T-cell (primary cell): ENCODE data around the gene RALY. TPM values are rescaled to one million over a fixed set of nuclear protein-coding genes. Genes with fewer than 3 reads are reported as not detected.

Source experiments
- ATAC-seq, 4 experiments: fragments of 200-7000 bp in 3 of 4; fragments of 150-1000 bp in 1 of 4; cut with Tn5 transposase; replicated peaks in 1 of 4; 1 replicate in 3 of 4; 2 replicates in 1 of 4; pipeline ENCODE4 v1.10.0; 2021; ENCODE audit warnings: moderate library complexity in 3 of 4, mild to moderate bottlenecking in 2 of 4, moderate number of reproducible peaks in 1 of 4
- CTCF ChIA-PET, 2 donors: fragments of 300-600 bp; sonication (Branson Sonifier 250); formaldehyde crosslinking; loops; one replicate each; lab custom pipeline; 2022; ENCODE audit warnings: antibody characterized with exemption in 2 of 2; lab: Charles Lee
- POLR2A ChIA-PET, 2 donors: fragments of 300-600 bp; sonication (Branson Sonifier 250); formaldehyde crosslinking; loops; one replicate each; lab custom pipeline; 2022; ENCODE audit warnings: antibody characterized with exemption in 2 of 2; lab: Charles Lee
- DNase-seq, 35 experiments: peaks; one replicate each; pipeline versions ENCODE4 v3.0.0 to v3.0.0-alpha.2; 2013 to 2023
- H3K27ac ChIP-seq: one replicate; pipeline ENCODE4 v1.5.1; 2013; ENCODE audit warnings: low read length
- H3K27me3 ChIP-seq, 2 experiments: replicated peaks in 1 of 2; 1 replicate in 1 of 2; 2 replicates in 1 of 2; pipeline versions ENCODE4 v1.6.1 to v1.7.0; 2013; ENCODE audit warnings: low read length in 1 of 2, mixed read lengths in 1 of 2; ENCODE audit not compliant: control insufficient read depth in 2 of 2, insufficient read depth in 2 of 2; ENCODE audit errors: extremely low read depth in 1 of 2
- H3K36me3 ChIP-seq, 2 donors: 1 replicate in 1 of 2; 2 replicates in 1 of 2; pipeline versions ENCODE4 v1.6.1 to v1.7.0; 2013; ENCODE audit warnings: low read length in 1 of 2; ENCODE audit not compliant: control insufficient read depth in 2 of 2, insufficient read depth in 1 of 2; ENCODE audit errors: extremely low read depth in 1 of 2
- H3K4me1 ChIP-seq, 2 experiments: 1 replicate in 1 of 2; 2 replicates in 1 of 2; pipeline versions ENCODE4 v1.6.1 to v1.7.0; 2013; ENCODE audit warnings: low read length in 2 of 2, mixed read lengths in 1 of 2; ENCODE audit not compliant: insufficient read depth in 2 of 2, control insufficient read depth in 1 of 2; ENCODE audit errors: extremely low read depth in 1 of 2
- H3K4me3 ChIP-seq, 2 donors: 1 replicate in 1 of 2; 2 replicates in 1 of 2; pipeline versions ENCODE4 v1.5.1 to v1.7.0; 2013; ENCODE audit warnings: mild to moderate bottlenecking in 2 of 2, low read length in 1 of 2, moderate library complexity in 1 of 2; ENCODE audit not compliant: control insufficient read depth in 1 of 2; ENCODE audit errors: extremely low read depth in 1 of 2
- H3K9me3 ChIP-seq: 2 replicates; pipeline ENCODE4 v1.7.0; 2013
- H3K27ac Mint-ChIP-seq, 2 donors: one replicate each; pipeline ENCODE4 v1.8.0; 2020 to 2021; ENCODE audit warnings: mild to moderate bottlenecking in 2 of 2, mixed read lengths in 2 of 2
- H3K27me3 Mint-ChIP-seq, 2 donors: one replicate each; pipeline ENCODE4 v1.8.0; 2021 to 2022; ENCODE audit warnings: mixed read lengths in 2 of 2
- H3K36me3 Mint-ChIP-seq: one replicate; pipeline ENCODE4 v1.8.0; 2021; ENCODE audit warnings: mixed read lengths
- H3K4me1 Mint-ChIP-seq, 3 donors: one replicate each; pipeline ENCODE4 v1.8.0; 2020 to 2022; ENCODE audit warnings: mixed read lengths in 3 of 3, mild to moderate bottlenecking in 1 of 3
- H3K4me3 Mint-ChIP-seq, 3 donors: one replicate each; pipeline ENCODE4 v1.8.0; 2020 to 2022; ENCODE audit warnings: mild to moderate bottlenecking in 3 of 3, mixed read lengths in 3 of 3, moderate library complexity in 3 of 3
- H3K9me3 Mint-ChIP-seq, 3 donors: one replicate each; pipeline ENCODE4 v1.8.0; 2020 to 2022; ENCODE audit warnings: mixed read lengths in 3 of 3
- WGBS: methylation state at CpG from one replicate; pipeline ENCODE4 v1.1.5; 2013; ENCODE audit warnings: missing lambda C conversion rate; ENCODE audit not compliant: insufficient coverage; 5-methylcytosine and 5-hydroxymethylcytosine counted together
- total RNA-seq, 35 experiments: library from RNA in 6 of 35; stranded (reverse) in 6 of 35; fragments of 120-200 nt in 1 of 35; gene quantifications; one replicate each; pipeline versions ENCODE4 v1.2.1 to v1.2.4 and lab custom pipeline; 2013 to 2026

Gene RALY
- total RNA-seq, 5 donors from 2014 or later (not counting 1 experiment from before 2014, with no cell fraction given), result 110 to 126 (median 125) TPM

GRCh38 chr20:34075647-34076046 is 81.9 kb downstream of the RALY start:
- peaks cover 39% of the 10 kb centered on the region for H3K36me3 Mint-ChIP-seq
- no peaks in the 10 kb centered on the region for H3K4me1 ChIP-seq

GRCh38 chr20:34076952-34077351 is 83.2 kb downstream of the RALY start:
- no peaks in the 10 kb centered on the region for H3K9me3 Mint-ChIP-seq
- H3K9me3 ChIP-seq, result no peaks in the 10 kb centered on the region
- peaks cover 0 to 8% (median 3%) of the 10 kb centered on the region in 3 donors for H3K4me1 Mint-ChIP-seq
- no peaks in the 10 kb centered on the region for H3K27me3 ChIP-seq
- H3K36me3 ChIP-seq, result peaks cover 30 to 88% of the 10 kb centered on the region in 2 donors
- 87% methylated on average over 14 of the region's 20 CpGs for WGBS
- H3K27ac Mint-ChIP-seq, result no peak overlapping the region
- H3K4me3 ChIP-seq, result no peak overlapping the region
- no peak for DNase-seq
- H3K4me3 Mint-ChIP-seq, result no peak overlapping the region
- ATAC-seq, result no peak
- H3K36me3 Mint-ChIP-seq, result peaks cover 48% of the 10 kb centered on the region
- POLR2A ChIA-PET, result no interaction called here
- no peak overlapping the region for H3K27ac ChIP-seq
- no peaks in the 10 kb centered on the region for H3K27me3 Mint-ChIP-seq
- CTCF ChIA-PET, result interaction anchor here in 1 of 2 donors (0.6 kb wide), 1 partner anchor 13 kb away, joined by 3 read pairs; no protein-coding TSS in a partner anchor
- no peaks in the 10 kb centered on the region for H3K4me1 ChIP-seq

More at GRCh38 chr20:34075647-34076046, 81.9 kb downstream of the RALY start:
- DNase-seq (no peak), ATAC-seq (no peak)
- CTCF ChIA-PET, result no interaction called here
- 94% methylated on average over 4 of the region's 16 CpGs for WGBS
- Histone ChIP-seq H3K27ac (no peak overlapping the region), H3K36me3 (peaks cover 30 to 84% of the 10 kb centered on the region in 2 donors), H3K9me3 (no peaks in the 10 kb centered on the region), H3K27me3 (no peaks in the 10 kb centered on the region), H3K4me3 (no peak overlapping the region)
- Mint-ChIP-seq H3K4me3 (no peak overlapping the region), H3K4me1 (peaks cover 0 to 6% (median 3%) of the 10 kb centered on the region in 3 donors), H3K9me3 (no peaks in the 10 kb centered on the region), H3K27me3 (no peaks in the 10 kb centered on the region), H3K27ac (no peak overlapping the region)
- POLR2A ChIA-PET, result no interaction called here

GRCh38 chr20:34078540-34078939 is 84.8 kb downstream of the RALY start:
- H3K4me1 Mint-ChIP-seq, result peaks cover 1 to 8% (median 1%) of the 10 kb centered on the region in 3 donors
- peaks cover 42% of the 10 kb centered on the region for H3K36me3 Mint-ChIP-seq

GRCh38 chr20:34079818-34080217 is 86.1 kb downstream of the RALY start:
- Mint-ChIP-seq H3K4me1 (peaks cover 3 to 8% (median 4%) of the 10 kb centered on the region in 3 donors), H3K36me3 (peaks cover 43% of the 10 kb centered on the region), H3K4me3 (no peak overlapping the region), H3K9me3 (no peaks in the 10 kb centered on the region), H3K27me3 (no peaks in the 10 kb centered on the region), H3K27ac (peak overlapping the region in 1 of 2 donors; percentile 27)
- peaks cover 32 to 84% of the 10 kb centered on the region in 2 donors for H3K36me3 ChIP-seq
- WGBS, result 96% methylated on average over 4 of the region's 6 CpGs
- H3K9me3 ChIP-seq, result no peaks in the 10 kb centered on the region
- ChIA-PET CTCF (interaction anchor here in 1 of 2 donors (0.6 kb wide), 1 partner anchor 89 kb away, joined by 3 read pairs; no protein-coding TSS in a partner anchor), POLR2A (no interaction called here)
- H3K4me1 ChIP-seq, result no peaks in the 10 kb centered on the region
- no peak for DNase-seq
- H3K4me3 ChIP-seq, result no peak overlapping the region
- no peak overlapping the region for H3K27ac ChIP-seq
- H3K27me3 ChIP-seq, result no peaks in the 10 kb centered on the region
- ATAC-seq, result no peak

More at GRCh38 chr20:34078540-34078939, 84.8 kb downstream of the RALY start:
- Histone ChIP-seq H3K36me3 (peaks cover 35 to 85% of the 10 kb centered on the region in 2 donors), H3K4me1 (no peaks in the 10 kb centered on the region), H3K27ac (no peak overlapping the region), H3K4me3 (no peak overlapping the region), H3K27me3 (no peaks in the 10 kb centered on the region), H3K9me3 (no peaks in the 10 kb centered on the region)
- ATAC-seq, result no peak
- no peak overlapping the region for H3K4me3 Mint-ChIP-seq
- 100% methylated on average over 3 of the region's 5 CpGs for WGBS
- H3K27me3 Mint-ChIP-seq, result no peaks in the 10 kb centered on the region
- CTCF ChIA-PET, result no interaction called here
- POLR2A ChIA-PET, result interaction anchor here in 1 of 2 donors (0.6 kb wide), 1 partner anchor 43 kb away, joined by 4 read pairs; no protein-coding TSS in a partner anchor
- no peaks in the 10 kb centered on the region for H3K9me3 Mint-ChIP-seq
- DNase-seq, result no peak
- H3K27ac Mint-ChIP-seq, result peak overlapping the region in 1 of 2 donors; percentile 60

- Histone ChIP-seq H3K4me1 (no peaks in the 10 kb centered on the region), H3K4me3 (no peak overlapping the region), H3K9me3 (no peaks in the 10 kb centered on the region), H3K27me3 (no peaks in the 10 kb centered on the region), H3K36me3 (peaks cover 23 to 79% of the 10 kb centered on the region in 2 donors), H3K27ac (no peak overlapping the region)
- Mint-ChIP-seq H3K4me1 (peaks cover 3 to 17% (median 8%) of the 10 kb centered on the region in 3 donors), H3K4me3 (no peak overlapping the region), H3K27me3 (no peaks in the 10 kb centered on the region), H3K9me3 (no peaks in the 10 kb centered on the region), H3K27ac (peak overlapping the region in 1 of 2 donors; percentile 49), H3K36me3 (peaks cover 46% of the 10 kb centered on the region)
- ChIA-PET CTCF (interaction anchor here (0.5 to 2.0 kb wide), 4 partner anchors 10 to 132 kb away, joined by 3 to 5 read pairs (median 3); no protein-coding TSS in a partner anchor), POLR2A (no interaction called here)
- 92% methylated on average over 7 of the region's 8 CpGs for whole genome bisulfite sequencing
- no peak for DNase-seq
- peak in 1 of 4 experiments; percentile 13 for ATAC-seq
These were observed 88.6 kb downstream of the RALY start for GRCh38 chr20:34082232-34082887.

GRCh38 chr20:34083137-34083536 is 89.4 kb downstream of the RALY start:
- Mint-ChIP-seq H3K4me3 (no peak overlapping the region), H3K27ac (no peak overlapping the region), H3K4me1 (peaks cover 4 to 21% (median 8%) of the 10 kb centered on the region in 3 donors), H3K27me3 (no peaks in the 10 kb centered on the region), H3K36me3 (peaks cover 49% of the 10 kb centered on the region), H3K9me3 (no peaks in the 10 kb centered on the region)
- Histone ChIP-seq H3K27me3 (no peaks in the 10 kb centered on the region), H3K36me3 (peaks cover 23 to 78% of the 10 kb centered on the region in 2 donors), H3K9me3 (no peaks in the 10 kb centered on the region), H3K4me3 (no peak overlapping the region), H3K4me1 (no peaks in the 10 kb centered on the region), H3K27ac (no peak overlapping the region)
- ATAC-seq (no peak), DNase-seq (no peak)
- ChIA-PET CTCF (interaction anchor here in 1 of 2 donors (0.6 to 2.0 kb wide), 2 partner anchors 14 to 649 kb away, joined by 3 to 5 read pairs; no protein-coding TSS in a partner anchor), POLR2A (no interaction called here)
- WGBS, result 77% methylated on average over 5 of the region's 7 CpGs
